SIG-M5 (cell line): ENCODE measurements around the gene DBNL.

Source experiments
- DNase-seq: peaks from one replicate; lab custom pipeline; 2025; lab: John Stamatoyannopoulos, UW

DBNL gene

DNA sequence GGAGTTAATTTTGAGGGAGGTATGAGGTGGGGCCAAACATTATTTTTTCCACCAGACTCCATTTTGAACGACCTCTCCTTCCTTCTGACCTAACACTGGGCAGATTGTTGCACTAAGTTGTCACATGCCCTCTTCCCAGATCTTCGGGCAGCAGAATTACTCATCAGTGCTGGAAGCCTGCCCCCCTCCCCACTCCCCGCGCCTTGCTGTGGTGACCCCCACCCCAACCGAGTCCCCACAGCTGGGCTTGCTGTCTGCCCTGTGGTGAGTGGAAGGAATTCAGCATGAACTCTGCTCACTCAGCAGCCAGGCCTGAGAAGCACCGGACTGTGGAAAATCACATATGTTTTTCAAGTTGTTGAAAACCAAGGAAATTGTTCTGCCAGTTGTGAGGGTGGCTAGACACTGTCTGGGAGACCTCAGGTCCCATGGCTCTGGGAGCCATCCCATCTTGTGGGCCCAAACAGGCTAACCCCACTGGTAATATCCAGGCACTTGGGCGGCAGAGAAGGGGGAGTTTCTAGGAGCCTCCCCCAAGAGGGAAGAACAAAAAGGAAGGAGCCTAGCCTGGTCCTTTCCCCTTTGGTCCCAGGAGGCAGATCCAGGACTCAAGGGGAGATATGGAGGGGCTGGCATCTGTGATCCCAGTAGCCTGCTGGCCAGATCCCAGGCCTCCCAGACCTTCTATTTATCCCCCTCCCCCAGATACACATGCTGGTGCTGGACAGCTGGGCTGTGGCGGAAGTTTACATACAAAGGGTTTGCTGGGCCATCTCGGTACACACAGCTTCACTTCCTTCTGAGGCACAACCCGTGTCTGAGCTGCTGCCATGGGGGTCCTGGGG, 56.2 kb downstream of the DBNL start:
- DNase-seq: no peak

GRCh38 chr7:44101303-44101965, 56.9 kb downstream of the DBNL start:
- DNase-seq: no peak

DNA sequence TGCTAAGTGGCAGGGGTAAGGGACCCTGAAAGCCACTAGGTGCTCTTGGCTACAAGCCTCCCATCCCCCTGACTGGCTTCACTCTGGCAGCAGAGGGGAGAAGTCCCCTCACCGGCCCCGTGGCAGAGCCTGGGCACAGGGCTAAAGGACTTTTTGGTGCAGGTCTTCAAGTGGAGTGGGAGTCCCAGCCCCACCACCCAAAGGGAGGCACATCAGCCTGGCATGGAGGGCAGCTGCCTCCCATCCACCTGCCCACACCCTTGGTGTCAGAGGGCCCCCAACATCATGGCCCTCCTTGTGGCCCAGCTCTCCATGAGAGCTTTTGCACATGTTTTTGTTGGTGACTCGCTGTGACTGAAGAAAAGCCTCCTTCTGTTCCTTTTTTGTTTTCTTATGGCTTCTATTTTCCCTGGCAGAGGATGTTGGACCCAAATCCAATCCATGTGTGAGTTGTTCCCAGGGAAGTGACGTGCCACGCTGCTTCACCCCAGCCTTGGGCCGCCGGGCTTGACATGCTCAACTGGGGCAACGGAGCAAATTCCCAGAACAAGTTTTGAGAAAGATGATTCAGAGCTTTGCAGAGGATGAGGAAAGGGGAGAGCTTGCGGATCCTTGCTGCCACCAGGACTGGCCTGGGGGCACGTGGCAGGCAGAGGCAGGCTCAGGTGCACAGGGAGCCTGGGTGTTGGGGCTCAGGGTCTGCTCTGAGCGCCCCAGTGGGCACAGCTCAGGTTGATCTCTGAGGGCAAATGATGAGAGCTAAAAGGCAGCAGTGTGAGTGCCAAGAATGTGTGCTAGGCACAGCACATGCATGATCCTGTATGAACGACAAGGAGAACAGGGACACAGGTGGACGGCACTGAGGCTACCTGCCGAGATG, 57.7 kb downstream of the DBNL start:
- no peak for DNase-seq

DNA sequence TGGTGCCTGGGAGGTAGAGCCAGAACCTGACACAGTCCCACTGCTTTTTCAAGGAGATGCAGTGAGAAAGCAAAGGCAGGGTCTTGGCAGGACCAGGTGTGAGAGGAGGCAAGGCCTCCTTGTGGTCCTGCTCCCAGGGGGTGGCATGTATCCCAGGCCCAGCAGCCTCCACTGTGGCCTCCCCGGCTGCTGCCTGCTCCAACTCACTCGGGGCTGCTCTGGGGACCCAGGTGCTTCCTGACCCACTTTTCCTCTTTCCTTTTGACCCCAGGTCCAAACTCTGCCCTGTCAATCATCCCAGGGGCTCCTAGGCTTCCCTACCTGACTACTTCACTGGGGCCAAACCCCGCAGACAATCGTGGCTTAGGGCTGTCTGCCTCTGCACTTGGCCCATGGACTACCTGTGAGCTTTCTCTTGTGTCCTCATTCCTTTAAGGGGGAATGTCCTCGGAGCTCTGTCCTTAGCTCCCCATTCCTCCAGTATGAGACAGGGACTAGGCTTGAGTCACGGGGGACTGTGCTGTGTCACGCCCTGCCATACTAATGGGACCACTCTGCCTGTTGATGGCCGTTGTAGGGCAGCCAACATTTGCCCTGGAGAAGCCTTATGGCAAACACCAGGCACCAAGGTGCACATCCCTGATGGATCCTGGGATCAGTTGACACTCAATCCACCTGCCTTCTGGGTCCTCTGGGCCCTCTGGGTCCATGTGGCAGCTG, 58.5 kb downstream of the DBNL start:
- no peak for DNase-seq

DNA sequence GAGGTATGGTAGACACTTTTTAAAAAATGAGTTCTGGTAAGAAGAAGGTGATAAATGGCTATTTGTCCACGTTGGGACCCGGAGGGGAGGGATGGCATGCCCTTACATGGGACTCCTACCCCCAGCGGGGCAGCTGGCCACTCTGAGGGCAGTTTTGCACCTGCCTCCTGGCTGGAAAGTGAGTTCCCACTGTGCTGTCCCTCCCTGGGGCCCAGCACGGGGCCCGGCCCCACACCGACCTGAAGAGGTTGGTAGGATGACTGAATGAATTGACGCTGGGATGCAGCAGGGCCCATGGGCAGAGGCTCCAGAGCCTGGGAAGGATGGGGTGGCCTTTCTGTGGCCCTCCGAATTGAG, 59.0 kb downstream of the DBNL start:
- no peak for DNase-seq

GRCh38 chr7:44103923-44104859, 59.7 kb downstream of the DBNL start, which contains the start of gene AEBP1:
Gene AEBP1, plus strand, starts transcription at chr7:44104345. Its CDS starts 321 bp downstream, at chr7:44104666.
- DNase-seq: no peak

- DNase-seq: no peak
Observed at GRCh38 chr7:44104860-44105771, 60.6 kb downstream of the DBNL start.

DNA sequence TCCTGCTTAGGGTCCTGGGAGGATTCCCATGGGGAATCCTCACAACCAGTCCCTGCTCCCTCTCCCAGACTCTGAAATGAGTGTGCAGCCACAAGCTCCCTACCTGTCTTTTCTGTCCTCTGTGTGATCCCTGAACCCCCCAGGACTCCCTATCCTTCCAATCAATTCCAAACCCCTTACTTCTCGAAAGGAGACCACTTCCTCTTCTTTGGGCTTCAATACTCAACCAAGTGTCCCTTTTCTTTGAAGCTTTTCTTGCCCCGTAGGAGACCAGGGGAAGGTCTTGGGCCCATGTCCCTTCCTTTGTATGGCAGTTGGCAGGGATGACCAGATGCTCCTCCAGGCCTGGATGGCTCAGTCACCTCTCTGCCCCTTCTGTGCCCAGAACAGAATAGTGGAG, 61.3 kb downstream of the DBNL start:
- no peak for DNase-seq

DNA sequence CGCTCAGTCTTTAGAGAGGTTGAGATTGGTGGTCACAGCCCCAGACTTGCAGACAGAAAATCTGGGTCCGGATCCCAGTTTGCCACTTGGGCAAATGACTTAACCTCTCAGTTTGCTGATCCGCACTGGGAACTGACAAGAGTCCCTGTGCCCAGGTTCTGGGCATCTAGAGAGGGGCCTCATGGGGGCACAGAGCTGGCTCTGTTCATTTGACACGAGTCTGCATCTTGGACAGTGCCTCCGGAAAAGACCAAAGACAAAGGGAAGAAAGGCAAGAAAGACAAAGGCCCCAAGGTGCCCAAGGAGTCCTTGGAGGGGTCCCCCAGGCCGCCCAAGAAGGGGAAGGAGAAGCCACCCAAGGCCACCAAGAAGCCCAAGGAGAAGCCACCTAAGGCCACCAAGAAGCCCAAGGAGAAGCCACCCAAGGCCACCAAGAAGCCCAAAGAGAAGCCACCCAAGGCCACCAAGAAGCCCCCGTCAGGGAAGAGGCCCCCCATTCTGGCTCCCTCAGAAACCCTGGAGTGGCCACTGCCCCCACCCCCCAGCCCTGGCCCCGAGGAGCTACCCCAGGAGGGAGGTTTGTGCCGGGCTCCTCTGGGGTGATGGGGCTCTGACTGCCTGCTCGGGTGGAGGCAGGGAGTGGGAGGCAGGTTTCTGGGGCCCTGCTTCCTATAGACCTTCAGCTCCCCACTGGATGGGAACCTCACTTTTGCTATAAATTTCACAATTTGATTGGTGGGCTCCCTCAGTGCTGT, 62.0 kb downstream of the DBNL start:
- DNase-seq: no peak

- no peak for DNase-seq
Observed at GRCh38 chr7:44107116-44107960, 62.8 kb downstream of the DBNL start.

DNA sequence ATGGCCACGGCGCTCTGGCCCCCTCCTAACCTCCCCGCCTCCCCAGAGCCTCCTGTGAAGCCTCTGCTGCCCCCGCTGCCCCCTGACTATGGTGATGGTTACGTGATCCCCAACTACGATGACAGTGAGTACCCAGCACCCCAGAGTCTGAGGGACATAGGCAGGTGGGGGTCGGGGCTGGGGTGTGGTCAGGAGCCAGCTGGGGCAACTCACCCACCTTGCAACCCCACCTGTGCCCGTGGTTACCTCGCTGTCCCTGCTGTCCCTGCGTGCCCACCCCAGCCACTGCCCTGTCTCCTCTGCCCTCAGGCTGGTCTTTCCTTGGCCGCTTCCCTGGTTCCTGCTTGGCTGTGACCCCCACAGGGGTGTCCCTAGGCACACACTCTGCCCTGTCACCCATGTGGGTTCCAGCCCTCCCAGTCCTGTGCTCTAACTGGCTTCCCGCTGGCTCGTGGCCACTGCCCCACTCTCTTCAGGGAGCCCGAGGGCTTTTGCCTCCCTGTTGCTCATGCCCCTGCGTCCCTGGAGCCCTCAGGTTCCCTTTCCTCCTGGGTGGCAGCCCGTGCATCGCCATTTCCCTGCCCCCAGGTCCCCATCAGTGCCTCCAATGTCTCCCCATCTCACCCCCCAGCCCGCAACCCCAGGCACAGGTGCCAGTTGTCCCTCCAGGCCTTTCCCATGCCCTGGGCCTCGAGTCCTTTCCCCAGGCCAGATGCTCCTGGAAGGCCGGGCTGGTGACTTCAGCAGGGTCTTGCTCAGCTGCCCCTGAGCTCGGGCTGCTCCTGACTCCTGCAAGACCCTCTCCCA, 63.7 kb downstream of the DBNL start:
- DNase-seq: no peak

DNA sequence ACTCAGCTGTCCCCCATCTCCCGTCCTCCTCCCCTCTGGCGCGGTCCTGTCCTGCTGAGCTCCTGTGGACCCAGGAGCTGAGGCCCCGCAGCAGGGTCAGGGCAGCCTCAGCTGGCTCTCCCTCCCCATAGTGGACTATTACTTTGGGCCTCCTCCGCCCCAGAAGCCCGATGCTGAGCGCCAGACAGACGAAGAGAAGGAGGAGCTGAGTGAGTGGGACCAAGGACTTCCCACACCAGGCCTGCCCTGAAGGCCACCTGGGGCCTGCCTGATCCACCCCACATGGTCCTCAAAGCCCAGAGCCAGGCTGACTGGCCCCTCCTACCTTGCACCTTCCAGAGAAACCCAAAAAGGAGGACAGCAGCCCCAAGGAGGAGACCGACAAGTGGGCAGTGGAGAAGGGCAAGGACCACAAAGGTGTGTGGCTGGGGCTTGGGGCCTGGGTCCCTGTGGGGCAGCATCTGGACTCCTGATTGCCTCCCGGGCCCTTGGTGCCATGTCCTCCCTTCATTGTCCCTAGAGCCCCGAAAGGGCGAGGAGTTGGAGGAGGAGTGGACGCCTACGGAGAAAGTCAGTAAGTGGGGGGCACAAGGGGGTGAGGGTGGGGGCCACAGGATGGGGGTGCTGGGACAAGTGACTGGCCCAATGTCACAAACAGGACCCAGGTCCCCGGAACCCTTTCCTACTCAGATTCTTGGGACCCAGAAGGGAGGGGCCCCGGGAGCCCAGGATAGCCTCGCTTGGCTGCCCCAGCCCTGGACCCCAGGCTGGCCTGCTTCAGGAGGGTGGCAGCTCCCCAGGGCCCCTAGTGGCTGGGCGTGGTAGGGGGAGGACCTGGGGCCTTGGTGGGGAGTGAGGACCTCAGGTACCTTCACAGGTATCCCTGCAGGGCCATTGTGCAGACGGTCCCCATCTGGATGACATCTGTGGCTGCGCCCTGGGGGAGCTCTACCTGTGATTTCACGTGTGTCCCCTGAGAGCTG, 64.6 kb downstream of the DBNL start:
- DNase-seq: no peak

DNA sequence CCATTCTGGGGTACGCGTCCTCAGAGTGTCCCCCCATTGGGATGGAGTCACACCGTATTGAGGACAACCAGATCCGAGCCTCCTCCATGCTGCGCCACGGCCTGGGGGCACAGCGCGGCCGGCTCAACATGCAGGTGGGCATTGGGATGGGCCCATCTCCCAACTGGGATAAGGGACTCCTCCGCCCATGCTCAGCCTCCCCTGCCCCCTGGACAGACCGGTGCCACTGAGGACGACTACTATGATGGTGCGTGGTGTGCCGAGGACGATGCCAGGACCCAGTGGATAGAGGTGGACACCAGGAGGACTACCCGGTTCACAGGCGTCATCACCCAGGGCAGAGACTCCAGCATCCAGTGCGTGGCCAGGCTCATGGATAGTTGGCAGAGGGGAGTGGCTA, 65.5 kb downstream of the DBNL start:
- DNase-seq: no peak

DNA sequence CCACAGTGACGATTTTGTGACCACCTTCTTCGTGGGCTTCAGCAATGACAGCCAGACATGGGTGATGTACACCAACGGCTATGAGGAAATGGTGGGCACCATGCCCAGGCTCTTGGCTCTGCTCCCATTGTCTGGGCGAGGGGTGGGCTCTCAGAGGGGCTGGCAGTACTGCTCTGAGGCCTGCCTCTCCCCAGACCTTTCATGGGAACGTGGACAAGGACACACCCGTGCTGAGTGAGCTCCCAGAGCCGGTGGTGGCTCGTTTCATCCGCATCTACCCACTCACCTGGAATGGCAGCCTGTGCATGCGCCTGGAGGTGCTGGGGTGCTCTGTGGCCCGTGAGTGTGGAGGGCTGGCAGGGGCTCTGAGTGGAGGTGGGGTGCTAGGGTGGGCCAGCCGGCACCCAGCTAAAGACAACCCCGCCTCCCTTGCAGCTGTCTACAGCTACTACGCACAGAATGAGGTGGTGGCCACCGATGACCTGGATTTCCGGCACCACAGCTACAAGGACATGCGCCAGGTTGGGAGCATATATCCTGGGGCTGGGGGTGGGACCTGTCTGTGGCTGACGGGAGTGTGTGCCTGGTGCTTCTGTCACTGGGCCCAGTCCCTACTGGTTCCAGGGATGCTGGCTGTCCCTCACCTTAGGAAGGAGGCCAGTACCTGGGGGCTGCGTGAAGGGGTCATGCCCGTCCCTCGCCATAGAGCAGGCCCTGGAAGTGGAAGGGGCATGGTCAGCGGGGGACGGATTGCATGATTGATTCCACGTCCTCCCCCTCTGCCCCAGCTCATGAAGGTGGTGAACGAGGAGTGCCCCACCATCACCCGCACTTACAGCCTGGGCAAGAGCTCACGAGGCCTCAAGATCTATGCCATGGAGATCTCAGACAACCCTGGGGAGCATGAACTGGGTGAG, 66.5 kb downstream of the DBNL start:
- no peak for DNase-seq
